ENCODE measurements around the gene FBRS. TPM values are rescaled to one million over a fixed set of nuclear protein-coding genes. Genes with fewer than 3 reads are reported as not detected.

The FBRS gene
- total and polyA plus RNA-seq, 2 of the 8 experiments (the other 6 are each of a cell fraction or from before 2014, with no cell fraction given), result 2.4 to 13.9 TPM

- Histone ChIP-seq H2BK5ac (ENCODE audit: low read depth, low read length) (peak overlapping the region; percentile 94), H2BK12ac (ENCODE audit: low read depth, low read length) (0 out of 2 replicates have a peak overlapping the region, but pooled peaks have one; percentile 18), H3K27me3 (replicated peaks in 1 of 4; ENCODE audit: control insufficient read depth in 3 of 4, extremely low read depth in 1 of 4, insufficient read depth in 3 of 4, low read length in 3 of 4) (no peaks in the 10 kb centered on the region), H3K56ac (replicated peaks; ENCODE audit: insufficient read length, low read depth, low read length) (peak overlapping the region; percentile 78), H2AFZ (ENCODE audit: low read length) (peak overlapping the region; percentile 63), H3K9ac (replicated peaks in 1 of 4; ENCODE audit: extremely low read depth in 1 of 4, low read depth in 3 of 4, low read length in 3 of 4) (peak overlapping the region; percentile 93 to 97 (median 96)), H3K36me3 (ENCODE audit: control insufficient read depth in 2 of 4, insufficient read depth in 4 of 4, low read length in 3 of 4) (peaks cover 4 to 18% (median 12%) of the 10 kb centered on the region in 4 experiments; a peak in 7 of 8 replicates), H2AK5ac (ENCODE audit: low read depth, low read length) (no peak overlapping the region), H3K4me1 (replicated peaks in 1 of 4; ENCODE audit: control insufficient read depth in 3 of 4, insufficient read depth in 4 of 4, low read length in 3 of 4) (peaks cover 0 to 2% (median 2%) of the 10 kb centered on the region in 4 experiments; a peak in 3 of 7 replicates), H3K23ac (ENCODE audit: insufficient read length) (no peak overlapping the region), H3K79me1 (ENCODE audit: low read depth, low read length) (no peaks in the 10 kb centered on the region), H3K27ac (ENCODE audit: low read depth, low read length) (peak overlapping the region; percentile 95), H3K79me2 (ENCODE audit: control insufficient read depth in 1 of 2, insufficient read depth in 2 of 2, low read length in 2 of 2) (0 out of 4 replicates have a peak, but pooled peaks cover 0 to 5% of the 10 kb centered on the region in 2 experiments), H3K14ac (ENCODE audit: insufficient read length) (no peak overlapping the region), H2BK15ac (ENCODE audit: low read length) (no peak overlapping the region; the same call in 1 of the 2 replicates), H4K91ac (replicated peaks; ENCODE audit: insufficient read length, low read length) (peak overlapping the region; percentile 22), H3K4me2 (ENCODE audit: insufficient read depth in 1 of 2, low read depth in 2 of 2, low read length in 2 of 2) (peak overlapping the region; percentile 68 to 86), H3K9me3 (ENCODE audit: insufficient read depth in 2 of 2, low read depth in 1 of 2, low read length in 1 of 2) (no peaks in the 10 kb centered on the region), H4K5ac (ENCODE audit: insufficient read length, low read depth, low read length) (peak overlapping the region; percentile 69), H3K4ac (replicated peaks; ENCODE audit: insufficient read length, low read depth, low read length) (peak overlapping the region; percentile 14), H2BK20ac (ENCODE audit: low read length) (no peak overlapping the region), H4K20me1 (replicated peaks in 1 of 2; ENCODE audit: control insufficient read depth in 1 of 2, insufficient read depth in 2 of 2, low read length in 2 of 2) (no peaks in the 10 kb centered on the region), H2BK120ac (replicated peaks; ENCODE audit: low read depth, low read length) (no peak overlapping the region), H3K4me3 (ENCODE audit: extremely low read depth in 1 of 4, insufficient read depth in 2 of 4, low read depth in 3 of 4, low read length in 4 of 4) (peak overlapping the region; percentile 88 to 98 (median 92)), H3K23me2 (ENCODE audit: low read depth, low read length) (peaks cover 2% of the 10 kb centered on the region; the same call in 1 of the 2 replicates), H3K18ac (ENCODE audit: extremely low read depth, low read length) (peak overlapping the region; percentile 91), H4K8ac (ENCODE audit: extremely low read depth, insufficient read depth, low read length) (peak overlapping the region; percentile 97; the same call in 1 of the 2 replicates)
- WGBS, 2 experiments (ENCODE audit: extremely low coverage in 1 of 2, insufficient coverage in 1 of 2, insufficient read length in 1 of 2, insufficient replicate concordance in 2 of 2, low coverage in 1 of 2, low lambda C conversion rate in 2 of 2, missing lambda C conversion rate in 1 of 2), result 19% methylated on average over 39 of the region's 40 CpGs; no CpG with 5 or more reads in 1 of the 2 experiments
- ChIA-PET POLR2A (ENCODE audit: partially characterized antibody) (interaction anchor here (0.7 to 6.9 kb wide), 21 partner anchors 9 to 237 kb away, joined by 3 to 85 read pairs (median 5); partner anchors contain the start of genes DCTPP1, SEPHS2, ZNF688 and ZNF747), CTCF (ENCODE audit: partially characterized antibody) (interaction anchor here (0.6 to 2.7 kb wide), 13 partner anchors 8 to 180 kb away, joined by 3 to 11 read pairs (median 3); partner anchors contain the start of genes DCTPP1, PRR14 and ZNF785)
- FAIRE-seq (no peak), DNase-seq (ENCODE audit: low read depth in 1 of 2, low spot score in 2 of 2) (peak in 1 of 2 experiments; percentile 77)
- TF ChIP-seq SIN3A (conservative IDR thresholded peaks at IDR 0.05 in 1 of 2, IDR thresholded peaks at IDR 0.05 in 1 of 2; ENCODE audit: low read depth in 1 of 2, low read length in 2 of 2) (0 out of 4 replicates have a peak, but pooled peaks of 1 of the 2 experiments have one; percentile 16), ATF2 (IDR thresholded peaks at IDR 0.05; ENCODE audit: low read length) (no peak), CHD1 (IDR thresholded peaks at IDR 0.05; ENCODE audit: low read depth, low read length) (no peak), FOSL1 (IDR thresholded peaks at IDR 0.05; ENCODE audit: insufficient read depth, low read depth, low read length) (no peak), E2F6 (IDR thresholded peaks at IDR 0.05) (0 out of 2 replicates have a peak, but pooled peaks have one; percentile 4), CEBPB (IDR thresholded peaks at IDR 0.05; ENCODE audit: low read depth, low read length) (no peak)
Observed at GRCh38 chr16:30609002-30609925, 49.0 kb upstream of the FBRS start.
